DOHH2 (cell line): ENCODE measurements around the gene USF2.

ENCODE experiments used
- H3F3A ChIP-seq: fragments of 200-600 bp; sonication (generic), shearing (Covaris generic); 2 replicates; pipeline ENCODE4 v1.6.0; 2016; ENCODE audit warnings: antibody characterized with exemption, mild to moderate bottlenecking; ENCODE audit not compliant: control insufficient read depth, insufficient read depth
- H3K27ac ChIP-seq: fragments of 200-600 bp; sonication (generic); 2 replicates; pipeline ENCODE4 v1.5.1; 2014; ENCODE audit warnings: low read depth, mild to moderate bottlenecking, low read length, moderate library complexity
- H3K27me3 ChIP-seq: fragments of 200-600 bp; sonication (generic); 2 replicates; pipeline ENCODE4 v1.6.1; 2014; ENCODE audit warnings: mild to moderate bottlenecking, low read length, mixed read lengths; ENCODE audit not compliant: control insufficient read depth
- H3K36me3 ChIP-seq: fragments of 200-600 bp; sonication (generic); 2 replicates; pipeline ENCODE4 v1.6.1; 2014; ENCODE audit warnings: mild to moderate bottlenecking, low read length, moderate library complexity, mixed read lengths; ENCODE audit not compliant: control insufficient read depth
- H3K4me1 ChIP-seq: fragments of 200-600 bp; sonication (generic); 2 replicates; pipeline ENCODE4 v1.6.1; 2014; ENCODE audit warnings: mild to moderate bottlenecking, low read length, mixed read lengths; ENCODE audit not compliant: control insufficient read depth
- H3K4me2 ChIP-seq: fragments of 200-600 bp; sonication (generic); 2 replicates; pipeline ENCODE4 v1.6.0; 2014; ENCODE audit warnings: mild to moderate bottlenecking, low read length, moderate library complexity
- H3K4me3 ChIP-seq: fragments of 200-600 bp; sonication (generic); 2 replicates; pipeline ENCODE4 v1.5.1; 2014; ENCODE audit warnings: mild to moderate bottlenecking, low read length, mixed read lengths
- H3K79me2 ChIP-seq: fragments of 200-600 bp; sonication (generic); 2 replicates; pipeline ENCODE4 v1.6.1; 2014; ENCODE audit warnings: mild to moderate bottlenecking, low read length, mixed read lengths; ENCODE audit not compliant: control insufficient read depth
- H3K9me2 ChIP-seq: fragments of 200-600 bp; sonication (generic); replicated peaks from 2 replicates; pipeline ENCODE4 v1.6.1; 2014; ENCODE audit warnings: mild to moderate bottlenecking, low read length, mixed read lengths; ENCODE audit not compliant: control insufficient read depth
- H3K9me3 ChIP-seq: fragments of 200-600 bp; sonication (generic); 2 replicates; pipeline ENCODE4 v1.6.1; 2014; ENCODE audit warnings: antibody characterized with exemption, low read length, mixed read lengths; ENCODE audit not compliant: control insufficient read depth, insufficient read depth
- H4K20me1 ChIP-seq: fragments of 200-600 bp; sonication (generic); 2 replicates; pipeline ENCODE4 v1.6.0; 2014; ENCODE audit warnings: low read depth, mild to moderate bottlenecking, antibody characterized with exemption, low read length, moderate library complexity; ENCODE audit not compliant: control insufficient read depth, insufficient read depth
- CTCF ChIP-seq: fragments of 200-600 bp; sonication (generic); IDR thresholded peaks from one replicate; pipeline ENCODE4 v1.5.1; 2014; ENCODE audit warnings: antibody characterized with exemption, mild to moderate bottlenecking, low read depth, low read length; ENCODE audit not compliant: poor library complexity, severe bottlenecking
- EZH2phosphoT487 ChIP-seq: fragments of 200-600 bp; sonication (generic); IDR thresholded peaks from 2 replicates; pipeline ENCODE4 v1.6.1; 2017; ENCODE audit warnings: borderline replicate concordance, mild to moderate bottlenecking, antibody characterized with exemption, low read length, moderate library complexity, mixed read lengths

The USF2 gene

DNA sequence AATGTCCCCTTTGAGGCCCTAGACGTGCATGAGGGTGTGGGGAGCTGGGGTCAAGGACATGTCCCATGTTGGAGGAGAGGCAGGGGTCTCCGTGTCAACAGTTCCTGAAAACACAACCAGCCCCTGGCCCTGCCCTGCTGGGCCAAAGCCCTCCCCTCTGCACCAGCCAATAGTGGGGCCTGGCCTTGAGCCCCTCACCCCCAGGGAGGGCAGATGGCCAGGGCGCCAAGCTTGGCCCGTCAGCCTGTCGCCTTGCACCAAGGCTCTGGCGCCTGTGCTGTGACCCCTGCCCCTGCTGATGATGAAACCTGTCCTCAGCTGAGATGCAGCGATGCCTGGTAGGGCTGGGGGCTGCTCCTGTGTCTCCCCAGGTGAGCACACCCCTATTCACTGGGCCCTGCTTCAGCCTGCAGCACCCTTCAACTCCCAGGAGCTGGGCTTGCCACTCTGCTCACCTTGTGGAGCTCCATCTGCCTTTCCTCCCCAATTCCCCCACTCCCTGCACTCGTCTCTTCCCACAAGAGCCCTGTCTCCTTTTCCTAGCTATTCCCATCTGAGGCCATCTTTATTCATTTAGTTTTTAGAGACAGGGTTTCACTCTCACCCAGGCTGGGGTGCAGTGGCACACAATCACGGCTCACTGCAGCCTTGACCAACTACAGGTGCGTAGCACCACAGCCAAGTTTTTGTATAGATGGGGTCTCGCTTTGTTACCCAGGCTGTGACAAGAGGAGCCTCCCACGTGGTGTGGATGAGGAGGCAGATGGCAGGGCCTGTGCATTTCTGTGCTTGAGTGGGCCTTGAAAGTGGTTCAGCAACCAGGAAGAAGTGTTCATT is 11.4 kb downstream of the USF2 start:
- no peaks in the 10 kb centered on the region for H4K20me1 ChIP-seq
- H3K4me1 ChIP-seq: peaks cover 36% of the 10 kb centered on the region
- no peak overlapping the region for H3K27ac ChIP-seq
- peaks cover 13% of the 10 kb centered on the region for H3K27me3 ChIP-seq
- TF ChIP-seq CTCF (no peak), EZH2phosphoT487 (no peak)
- no peaks in the 10 kb centered on the region for H3F3A ChIP-seq
- no peak overlapping the region for H3K4me2 ChIP-seq
- H3K36me3 ChIP-seq: peaks cover 36% of the 10 kb centered on the region
- no peak overlapping the region for H3K4me3 ChIP-seq
- no peaks in the 10 kb centered on the region for H3K9me2 ChIP-seq
- no peaks in the 10 kb centered on the region for H3K79me2 ChIP-seq
- H3K9me3 ChIP-seq: no peaks in the 10 kb centered on the region

GRCh38 chr19:35281303-35281702 is 12.5 kb downstream of the USF2 start:
- H3F3A ChIP-seq: no peaks in the 10 kb centered on the region
- H3K4me1 ChIP-seq: peaks cover 36% of the 10 kb centered on the region
- TF ChIP-seq EZH2phosphoT487 (no peak), CTCF (no peak)
- H3K79me2 ChIP-seq: no peaks in the 10 kb centered on the region
- no peaks in the 10 kb centered on the region for H4K20me1 ChIP-seq
- H3K27ac ChIP-seq: no peak overlapping the region
- no peak overlapping the region for H3K4me3 ChIP-seq
- no peaks in the 10 kb centered on the region for H3K9me3 ChIP-seq
- H3K4me2 ChIP-seq: no peak overlapping the region
- no peaks in the 10 kb centered on the region for H3K9me2 ChIP-seq
- peaks cover 13% of the 10 kb centered on the region for H3K27me3 ChIP-seq
- peaks cover 29% of the 10 kb centered on the region for H3K36me3 ChIP-seq

- H3F3A ChIP-seq: peaks cover 3% of the 10 kb centered on the region; the same call in 1 of the 2 replicates
- TF ChIP-seq CTCF (no peak), EZH2phosphoT487 (no peak)
- no peaks in the 10 kb centered on the region for H3K79me2 ChIP-seq
- H3K9me2 ChIP-seq: no peaks in the 10 kb centered on the region
- peaks cover 44% of the 10 kb centered on the region for H3K4me1 ChIP-seq
- no peaks in the 10 kb centered on the region for H3K9me3 ChIP-seq
- no peak overlapping the region for H3K27ac ChIP-seq
- H3K27me3 ChIP-seq: peaks cover 13% of the 10 kb centered on the region
- no peak overlapping the region for H3K4me2 ChIP-seq
- H3K4me3 ChIP-seq: no peak overlapping the region
- H3K36me3 ChIP-seq: peaks cover 1% of the 10 kb centered on the region; the same call in 1 of the 2 replicates
- H4K20me1 ChIP-seq: no peaks in the 10 kb centered on the region
Observed at GRCh38 chr19:35284153-35285094, 15.7 kb downstream of the USF2 start.
